Stimulated activated CD4-positive, alpha-beta T cell treated with anti-CD3 and anti-CD28 coated beads, TNF-alpha, amount 100 ng/mL, for 48 hours (primary cell): ENCODE data around the gene PRAMEF8.
"Not testable (repeated sequence)": the region's sequence is repeated elsewhere in the genome, so short reads cannot be mapped to it uniquely, and the experiment has no call there.

ENCODE experiments used
- DNase-seq, 3 donors: peaks; one replicate each; pipeline ENCODE4 v3.0.0-alpha.2; 2020; ENCODE audit warnings: low read depth in 3 of 3

Gene PRAMEF8

GRCh38 chr1:13285037-13285436, at the start of gene PRAMEF8:
Gene PRAMEF8 (minus strand): TSS chr1:13285137. CDS start chr1:13284091, 1,046 bp downstream.
- DNase-seq, result not testable (repeated sequence)

GRCh38 chr1:13315281-13315680, 30.3 kb upstream of the PRAMEF8 start, which contains the start of gene PRAMEF15:
Gene PRAMEF15 (plus strand): TSS chr1:13315581. CDS start chr1:13318408, 2,827 bp downstream.
- DNase-seq, result not testable (repeated sequence)

- not testable (repeated sequence) for DNase-seq
These were observed 18.3 kb upstream of the PRAMEF8 start, which contains the start of gene PRAMEF33 for GRCh38 chr1:13303239-13303638. Gene PRAMEF33 (plus strand): TSS chr1:13303539. CDS start chr1:13305955, 2,416 bp downstream.

- DNase-seq, result not testable (repeated sequence)
These were observed 17.3 kb upstream of the PRAMEF8 start for GRCh38 chr1:13302197-13302596.

GRCh38 chr1:13298699-13299098, 13.8 kb upstream of the PRAMEF8 start:
- not testable (repeated sequence) for DNase-seq

- DNase-seq, result not testable (repeated sequence)
These were observed 12.4 kb upstream of the PRAMEF8 start for GRCh38 chr1:13297216-13297931.

- not testable (repeated sequence) for DNase-seq
These were observed 4.1 kb upstream of the PRAMEF8 start for GRCh38 chr1:13289030-13289429.

GRCh38 chr1:13279617-13280016, 5.3 kb downstream of the PRAMEF8 start:
- not testable (repeated sequence) for DNase-seq

- DNase-seq, result not testable (repeated sequence)
These were observed 7.9 kb downstream of the PRAMEF8 start for GRCh38 chr1:13277016-13277415.

- not testable (repeated sequence) for DNase-seq
These were observed 19.8 kb downstream of the PRAMEF8 start for GRCh38 chr1:13265124-13265523.

GRCh38 chr1:13253898-13254297, 31.0 kb downstream of the PRAMEF8 start, which contains the start of gene PRAMEF5:
Gene PRAMEF5 (plus strand): TSS chr1:13254198. CDS start chr1:13259269, 5,071 bp downstream.
- not testable (repeated sequence) for DNase-seq

- DNase-seq, result not testable (repeated sequence)
These were observed 37.8 kb downstream of the PRAMEF8 start for GRCh38 chr1:13247122-13247521.

GRCh38 chr1:13246554-13246871, 38.4 kb downstream of the PRAMEF8 start:
- not testable (repeated sequence) for DNase-seq

GRCh38 chr1:13245841-13246553, 38.9 kb downstream of the PRAMEF8 start:
- DNase-seq, result not testable (repeated sequence)

GRCh38 chr1:13243536-13244263, 41.2 kb downstream of the PRAMEF8 start:
- not testable (repeated sequence) for DNase-seq

GRCh38 chr1:13239633-13240032, 45.3 kb downstream of the PRAMEF8 start:
- not testable (repeated sequence) for DNase-seq

- DNase-seq, result not testable (repeated sequence)
These were observed 47.4 kb downstream of the PRAMEF8 start for GRCh38 chr1:13237572-13237971.

- DNase-seq, result not testable (repeated sequence)
These were observed 50.9 kb downstream of the PRAMEF8 start for GRCh38 chr1:13234057-13234456.

- not testable (repeated sequence) for DNase-seq
These were observed 52.9 kb downstream of the PRAMEF8 start for GRCh38 chr1:13232056-13232455.
